HG02623 (cell line): ENCODE results near the gene CDH20.
"Not testable (repeated sequence)": the region's sequence is repeated elsewhere in the genome, so short reads cannot be mapped to it uniquely, and the experiment has no call there.

Source experiments
- ATAC-seq: cut with Tn5 transposase; IDR thresholded peaks from one replicate; pipeline ENCODE4 v1.9.1; 2021; ENCODE audit warnings: moderate library complexity; ENCODE audit not compliant: unreplicated experiment

CDH20 gene

GRCh38 chr18:61340148-61340547 is 6.9 kb downstream of the CDH20 start:
- ATAC-seq = no peak

- ATAC-seq = no peak
Observed at GRCh38 chr18:61348230-61348629, 15.0 kb downstream of the CDH20 start.

GRCh38 chr18:61350578-61350977 is 17.3 kb downstream of the CDH20 start:
- no peak for ATAC-seq

- no peak for ATAC-seq
Observed at GRCh38 chr18:61352059-61352458, 18.8 kb downstream of the CDH20 start.

- no peak for ATAC-seq
Observed at GRCh38 chr18:61352611-61353010, 19.4 kb downstream of the CDH20 start.

- ATAC-seq = peak; percentile 95
Observed at GRCh38 chr18:61360404-61361383, 27.5 kb downstream of the CDH20 start.

- no peak for ATAC-seq
Observed at GRCh38 chr18:61362511-61362910, 29.3 kb downstream of the CDH20 start.

GRCh38 chr18:61364953-61365352 is 31.7 kb downstream of the CDH20 start:
- no peak for ATAC-seq

- ATAC-seq = no peak
Observed at GRCh38 chr18:61368001-61368400, 34.8 kb downstream of the CDH20 start.

- ATAC-seq = not testable (repeated sequence)
Observed at GRCh38 chr18:61369671-61370070, 36.4 kb downstream of the CDH20 start.

GRCh38 chr18:61371111-61371510 is 37.9 kb downstream of the CDH20 start:
- no peak for ATAC-seq

GRCh38 chr18:61379827-61380226 is 46.6 kb downstream of the CDH20 start:
- no peak for ATAC-seq

GRCh38 chr18:61388010-61388409 is 54.8 kb downstream of the CDH20 start:
- ATAC-seq = no peak

GRCh38 chr18:61394983-61395382 is 61.8 kb downstream of the CDH20 start:
- ATAC-seq = no peak

GRCh38 chr18:61397222-61397621 is 64.0 kb downstream of the CDH20 start:
- ATAC-seq = no peak

- no peak for ATAC-seq
Observed at GRCh38 chr18:61398961-61399705, 65.9 kb downstream of the CDH20 start.

GRCh38 chr18:61400016-61400635 is 66.9 kb downstream of the CDH20 start:
- ATAC-seq = no peak

GRCh38 chr18:61400716-61401115 is 67.5 kb downstream of the CDH20 start:
- ATAC-seq = no peak

- no peak for ATAC-seq
Observed at GRCh38 chr18:61402726-61403125, 69.5 kb downstream of the CDH20 start.

- no peak for ATAC-seq
Observed at GRCh38 chr18:61413396-61413795, 80.2 kb downstream of the CDH20 start.

- no peak for ATAC-seq
Observed at GRCh38 chr18:61414086-61414485, 80.9 kb downstream of the CDH20 start.
